Adipose tissue (tissue), 3 donors: Measurements from ENCODE around the gene DIABLO. TPM values are rescaled to one million over a fixed set of nuclear protein-coding genes. Genes with fewer than 3 reads are reported as not detected.
"Not testable (repeated sequence)": the region's sequence is repeated elsewhere in the genome, so short reads cannot be mapped to it uniquely, and the experiment has no call there.

ENCODE experiments used
- H3K27ac ChIP-seq: one replicate; pipeline ENCODE4 v1.5.1; 2013; ENCODE audit warnings: low read depth, low read length
- WGBS, 3 donors: extraction: QIAGEN DNeasy Blood & Tissue Kit; methylation state at CpG; one replicate each; pipeline ENCODE4 v1.1.7; 2013; 5-methylcytosine and 5-hydroxymethylcytosine counted together
- polyA plus RNA-seq, 3 donors: library from polyadenylated mRNA; stranded (reverse); fragments of 200-250 nt; gene quantifications; one replicate each; pipeline ENCODE4 v1.2.3, GENCODE V29; 2013
- donor health status: healthy with polysubstance abuse.
- donor health status: Bipolar disorder and iron deficiency.
- donor health status: healthy.

DIABLO gene
- polyA plus RNA-seq, 3 donors = 29.9 to 35.0 (median 32.5) TPM

DNA sequence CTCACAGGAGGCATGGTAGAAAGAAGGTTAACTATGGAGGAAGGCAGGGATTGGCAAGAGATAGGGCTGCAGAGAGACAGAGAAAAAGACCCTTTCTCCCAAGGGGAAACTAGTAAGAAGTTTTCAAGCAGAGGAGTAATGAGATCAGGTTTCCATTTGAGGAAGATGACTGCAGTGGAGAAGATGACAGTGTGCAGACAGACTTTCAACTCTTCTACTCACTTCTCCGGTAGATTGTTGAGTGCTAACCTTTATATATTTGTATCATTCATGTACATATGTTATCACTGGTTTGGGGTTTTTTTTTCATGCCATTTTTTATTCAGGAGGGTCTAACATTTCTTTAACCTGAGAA, 28.3 kb downstream of the DIABLO start:
- no peak overlapping the region for H3K27ac ChIP-seq
- WGBS, 3 donors = 44 to 72% (median 57%) methylated on average over 1 of the region's 1 CpG

GRCh38 chr12:122195405-122195804, 30.4 kb downstream of the DIABLO start:
- no peak overlapping the region for H3K27ac ChIP-seq
- 88 to 93% (median 90%) methylated on average over 4 of the region's 4 CpGs for WGBS, 3 donors

DNA sequence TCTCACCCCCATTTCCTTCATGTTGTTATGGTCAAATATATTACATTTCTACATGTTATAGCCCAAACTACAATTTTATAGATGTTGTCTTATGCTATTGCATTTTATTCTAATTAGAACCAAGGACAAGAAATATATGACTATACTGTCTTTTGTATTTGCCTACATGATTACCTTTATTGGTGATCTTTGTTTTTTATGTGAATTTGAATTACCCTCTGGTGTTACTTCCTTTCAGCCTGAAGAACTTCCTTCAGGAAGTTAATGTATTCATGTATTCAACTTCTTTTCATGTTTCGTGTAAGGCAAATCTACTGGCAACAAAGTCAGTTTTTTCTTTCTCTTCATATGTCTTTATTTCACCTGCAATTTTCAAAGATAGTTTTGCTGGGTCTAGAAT, 31.0 kb downstream of the DIABLO start:
- H3K27ac ChIP-seq = no peak overlapping the region
- WGBS, 3 donors = 74 to 82% (median 76%) methylated on average over 1 of the region's 1 CpG

DNA sequence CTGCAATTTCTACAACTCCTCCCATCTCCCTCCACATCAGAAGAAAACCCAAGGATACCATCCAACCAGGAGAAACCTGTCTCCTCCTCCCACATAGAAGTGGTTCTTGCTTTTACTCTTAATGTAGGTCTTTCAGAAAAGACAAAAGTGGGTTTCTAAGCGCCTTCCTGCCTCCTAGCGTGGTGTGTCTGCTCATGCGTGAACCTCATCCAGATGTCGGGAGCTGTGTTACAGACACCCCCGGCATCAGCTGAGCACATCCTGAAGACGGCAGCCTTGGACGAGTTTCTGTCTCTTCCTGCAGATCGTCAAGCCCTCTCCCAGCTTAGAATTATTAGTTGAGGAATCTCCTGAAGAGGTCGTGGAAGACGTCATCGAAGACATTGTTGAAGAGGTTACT, 33.4 kb downstream of the DIABLO start:
- H3K27ac ChIP-seq = no peak overlapping the region
- WGBS, 3 donors = 81 to 83% (median 81%) methylated on average over 11 of the region's 11 CpGs

- 61 to 70% (median 69%) methylated on average over 18 of the region's 18 CpGs for WGBS, 3 donors
- H3K27ac ChIP-seq = no peak overlapping the region
These were observed 34.8 kb downstream of the DIABLO start for GRCh38 chr12:122190842-122191668.

- 83 to 86% (median 86%) methylated on average over 34 of the region's 34 CpGs for WGBS, 3 donors
- no peak overlapping the region for H3K27ac ChIP-seq
These were observed 36.0 kb downstream of the DIABLO start for GRCh38 chr12:122189626-122190475.

DNA sequence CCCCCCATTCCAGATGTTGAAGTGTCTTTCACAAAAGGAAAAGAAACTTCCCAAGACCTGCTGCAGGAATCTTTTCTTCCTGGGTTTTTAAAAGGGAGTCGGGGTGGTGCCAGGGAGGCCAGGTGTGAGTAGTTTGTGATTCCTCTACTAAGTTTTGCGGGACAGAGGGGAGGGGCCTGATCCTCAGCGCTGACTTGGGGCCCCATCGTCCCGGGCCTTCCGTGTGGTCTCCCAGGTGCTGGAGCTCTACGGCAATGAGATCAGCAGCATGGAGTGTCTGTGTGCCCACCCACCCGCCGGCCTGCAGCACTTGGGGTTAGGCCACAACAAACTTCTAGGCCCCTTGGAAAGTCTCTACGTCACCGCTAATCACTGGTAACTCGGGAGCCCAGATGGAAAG, 38.4 kb downstream of the DIABLO start:
- no peak overlapping the region for H3K27ac ChIP-seq
- WGBS, 3 donors = 70 to 80% (median 75%) methylated on average over 12 of the region's 12 CpGs

DNA sequence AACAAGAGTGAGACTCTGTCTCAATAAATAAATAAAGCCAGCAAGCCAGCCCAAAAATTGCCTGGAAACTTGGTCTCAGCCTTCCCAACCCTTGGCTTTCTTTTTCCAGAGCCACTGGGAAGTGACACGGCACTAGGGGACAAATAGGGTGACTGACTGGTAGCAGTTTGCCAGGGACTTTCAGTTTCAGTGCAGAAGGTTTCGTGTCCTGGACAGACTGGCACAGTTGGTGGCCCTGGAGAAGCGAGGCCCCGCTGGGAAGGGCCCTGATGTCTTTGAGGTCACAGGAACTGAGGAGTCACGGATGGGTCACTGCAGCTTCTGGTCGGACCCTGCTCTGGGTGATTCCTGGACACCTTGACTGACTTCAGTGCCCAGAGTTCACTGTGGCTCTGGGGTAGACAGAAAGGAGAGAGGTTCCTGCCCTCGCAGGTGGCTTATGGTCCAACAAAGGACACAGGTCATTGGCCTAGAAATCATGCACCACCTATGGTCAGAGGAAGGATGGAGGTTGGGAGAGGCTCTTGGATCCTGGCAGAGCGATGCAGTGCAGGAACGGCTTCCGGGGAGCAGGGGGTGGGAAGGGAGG, 40.3 kb downstream of the DIABLO start:
- WGBS, 3 donors = 87 to 90% (median 90%) methylated on average over 10 of the region's 10 CpGs
- H3K27ac ChIP-seq = no peak overlapping the region

DNA sequence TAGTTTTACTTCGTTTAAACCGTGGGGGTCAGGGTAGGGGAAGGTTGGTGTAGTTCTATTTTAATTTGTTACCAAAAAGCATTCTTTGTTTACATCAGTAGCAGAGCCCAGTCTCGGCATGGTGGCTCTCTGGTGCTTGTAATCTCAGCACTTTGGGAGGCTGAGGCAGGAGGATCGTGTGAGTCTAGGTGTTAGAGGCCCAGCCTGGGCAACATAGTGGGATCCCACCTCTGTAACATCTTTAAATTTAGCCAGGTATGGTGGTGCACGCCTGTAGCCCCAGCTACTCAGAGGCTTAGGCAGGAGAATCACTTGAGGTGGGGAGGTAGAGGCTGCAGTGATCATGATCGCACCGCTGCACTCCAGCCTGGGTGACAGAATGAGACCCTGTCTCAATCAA, 40.8 kb downstream of the DIABLO start:
- H3K27ac ChIP-seq = no peak overlapping the region
- WGBS, 3 donors = 91 to 94% (median 93%) methylated on average over 7 of the region's 7 CpGs

- WGBS, 3 donors = 56 to 86% (median 57%) methylated on average over 18 of the region's 18 CpGs
- no peak overlapping the region for H3K27ac ChIP-seq
These were observed 41.3 kb downstream of the DIABLO start for GRCh38 chr12:122184517-122184916.

DNA sequence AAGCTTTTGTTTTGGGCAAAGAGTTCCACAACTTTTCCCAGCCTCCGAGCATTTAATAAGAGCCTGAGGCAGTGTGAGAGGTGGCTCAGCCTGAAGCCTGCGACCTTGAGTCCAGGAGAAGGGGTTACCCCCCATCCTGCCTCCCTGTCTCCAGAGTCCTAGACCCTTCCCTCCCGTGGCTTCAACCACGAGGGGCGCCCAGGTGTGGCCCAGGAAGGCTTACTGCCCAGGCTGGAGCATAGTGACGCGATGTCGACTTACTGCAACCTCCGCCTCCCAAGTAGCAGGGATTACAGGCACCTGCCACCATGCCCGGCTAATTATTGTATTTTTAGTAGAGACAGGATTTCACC, 42.3 kb downstream of the DIABLO start:
- no peak overlapping the region for H3K27ac ChIP-seq
- WGBS, 3 donors = 79 to 83% (median 79%) methylated on average over 10 of the region's 10 CpGs

DNA sequence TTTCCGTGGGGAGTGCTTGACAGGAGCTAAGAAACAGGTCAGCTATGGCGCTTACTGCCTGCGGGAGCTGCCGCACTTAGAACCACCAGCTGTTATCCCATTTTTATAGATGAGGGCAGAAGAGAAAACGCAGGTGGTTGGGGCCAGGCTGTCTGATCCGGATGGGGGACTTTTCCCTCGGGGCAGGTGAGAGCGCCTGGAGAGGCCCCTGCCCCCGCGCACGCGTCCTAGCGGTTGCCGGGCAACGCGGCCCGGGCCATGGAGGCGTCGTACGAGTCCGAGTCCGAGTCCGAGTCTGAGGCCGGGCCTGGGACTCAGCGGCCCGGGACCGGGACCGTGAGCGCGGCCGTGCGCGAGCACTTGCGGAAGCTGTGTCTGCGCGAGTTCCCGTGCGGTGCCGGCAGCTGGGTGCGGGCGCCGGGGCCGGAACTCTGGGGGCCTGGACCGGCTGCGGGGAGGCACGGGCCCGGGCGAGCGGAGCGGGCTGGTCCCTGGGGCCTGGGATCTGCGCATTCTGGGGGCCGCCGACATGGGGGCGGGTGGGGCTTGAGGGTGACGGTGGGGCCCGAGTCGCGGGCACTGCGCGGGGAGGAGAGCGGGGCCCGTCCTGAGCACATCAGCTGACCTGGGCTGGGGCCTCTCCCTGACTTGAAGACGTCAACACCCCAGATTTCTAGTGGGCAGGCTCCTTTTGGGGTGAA, 42.8 kb downstream of the DIABLO start, which contains the start of gene LRRC43:
LRRC43 (plus strand) TSS at position 237 of the 701 bp plus-strand sequence; CDS start at position 259, 22 bp downstream.
- H3K27ac ChIP-seq = no peak within 1 kb of the TSS
- WGBS, 3 donors = 2 to 3% (median 3%) methylated on average over 56 to 63 of the region's 63 CpGs

DNA sequence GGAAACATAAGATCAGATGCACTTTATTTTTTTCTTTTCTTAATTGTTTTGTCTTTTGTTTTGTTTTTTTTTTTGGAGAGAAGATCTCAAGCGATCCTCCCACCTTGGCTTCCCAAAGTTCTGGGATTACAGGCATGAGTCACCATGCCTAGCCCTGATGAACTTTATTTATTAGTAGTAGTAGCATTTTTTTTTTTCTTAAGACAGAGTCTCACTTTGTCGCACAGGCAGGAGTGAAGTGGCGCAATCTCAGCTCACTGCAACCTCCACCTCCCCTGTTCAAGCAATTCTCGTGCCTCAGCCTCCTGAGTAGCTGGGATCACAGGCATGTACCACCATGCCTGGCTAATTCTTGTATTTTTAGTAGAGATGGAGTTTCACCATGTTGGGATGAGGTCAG, 49.4 kb downstream of the DIABLO start:
- WGBS, 3 donors = 81 to 87% (median 84%) methylated on average over 4 of the region's 4 CpGs
- not testable (repeated sequence) for H3K27ac ChIP-seq

DNA sequence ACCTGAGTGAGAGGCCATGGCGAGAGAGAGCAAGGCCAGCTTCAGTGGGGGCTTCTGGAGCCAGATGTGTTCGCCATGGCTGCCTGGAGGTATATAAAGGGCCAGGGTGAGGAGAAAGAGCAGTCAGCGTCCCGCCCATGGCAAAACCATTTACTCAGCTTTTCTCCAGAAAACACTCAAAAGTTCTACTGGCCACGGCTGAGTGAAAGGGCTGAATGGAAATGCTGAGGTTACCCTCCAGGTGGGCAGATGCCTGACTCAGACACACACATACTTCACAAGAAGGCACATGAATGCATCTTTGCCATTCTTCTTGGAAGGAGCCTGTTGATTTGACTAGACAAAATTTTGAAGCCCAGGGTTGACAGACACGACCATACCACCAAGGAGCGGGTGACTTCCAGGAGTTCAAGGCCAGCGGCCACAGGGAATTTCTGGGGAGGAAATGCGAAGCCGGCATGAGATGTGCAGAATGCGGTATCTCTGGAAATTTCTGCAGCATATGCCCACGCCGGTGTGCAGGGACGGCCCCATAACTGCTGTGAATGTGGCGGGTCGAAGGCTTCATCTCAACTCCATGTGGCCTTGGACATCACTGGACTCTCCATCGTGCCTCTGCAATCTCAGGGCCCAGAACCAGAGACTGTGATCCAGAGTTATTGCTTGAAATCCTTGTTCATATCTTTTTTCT, 51.6 kb downstream of the DIABLO start, which contains the start of gene IL31:
IL31 (minus strand) TSS at position 67 of the 691 bp plus-strand sequence; CDS start at position 18, 49 bp downstream.
- 86 to 91% (median 88%) methylated on average over 17 of the region's 17 CpGs for WGBS, 3 donors
- H3K27ac ChIP-seq = no peak within 1 kb of the TSS

DNA sequence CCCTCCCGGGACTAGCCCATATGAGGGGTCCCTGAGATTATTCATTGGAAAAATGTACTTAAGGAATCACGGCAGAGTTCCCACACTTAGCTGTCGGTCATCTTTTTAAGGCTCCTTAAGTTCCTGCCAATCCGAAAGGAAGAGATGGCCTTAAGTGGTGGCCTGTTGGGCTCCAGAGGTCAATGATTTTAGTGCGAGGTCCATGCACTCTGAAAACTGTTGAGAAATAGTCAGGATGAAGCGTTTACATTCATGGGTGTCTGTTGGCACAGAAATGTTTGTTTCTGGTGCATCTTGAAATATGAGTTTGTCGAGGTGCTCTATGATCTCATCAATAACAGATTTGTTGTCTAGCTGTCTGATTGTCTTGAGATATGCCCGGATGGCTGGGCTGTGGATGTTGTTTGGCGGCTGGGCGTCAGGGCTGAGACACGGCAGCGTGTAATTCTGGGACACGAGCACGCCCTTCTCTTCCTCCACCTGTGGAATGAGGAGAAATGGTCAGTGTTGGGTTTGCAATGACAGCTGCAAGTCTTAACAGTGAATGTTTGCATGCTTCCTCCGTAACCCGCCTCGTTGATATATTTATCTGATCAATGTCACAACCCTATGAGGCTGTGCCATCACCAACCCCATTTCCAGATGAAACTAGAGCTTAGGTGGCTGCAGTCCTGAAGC, 53.5 kb downstream of the DIABLO start:
- H3K27ac ChIP-seq = no peak overlapping the region
- WGBS, 3 donors = 59 to 71% (median 64%) methylated on average over 17 of the region's 17 CpGs

DNA sequence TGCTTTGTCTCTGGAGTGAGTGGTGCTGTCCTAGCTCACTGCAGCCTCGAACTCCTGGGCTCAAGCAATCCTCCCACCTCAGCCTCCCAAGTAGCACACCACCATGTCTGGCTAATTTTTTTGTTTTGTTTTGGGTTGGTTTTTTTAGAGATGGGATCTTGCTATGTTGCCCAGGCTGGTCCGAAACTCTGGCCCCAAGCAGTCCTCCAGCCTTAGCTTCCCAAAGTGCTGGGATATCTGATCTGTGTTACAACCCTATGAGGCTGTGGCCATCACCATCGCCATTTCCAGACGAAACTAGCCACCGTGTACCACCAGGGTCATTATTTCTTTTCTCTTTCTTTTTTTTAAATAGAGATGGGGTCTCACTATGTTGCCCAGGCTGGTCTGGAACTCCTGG, 54.5 kb downstream of the DIABLO start:
- no peak overlapping the region for H3K27ac ChIP-seq
- WGBS, 3 donors = 87 to 90% (median 90%) methylated on average over 5 of the region's 5 CpGs

DNA sequence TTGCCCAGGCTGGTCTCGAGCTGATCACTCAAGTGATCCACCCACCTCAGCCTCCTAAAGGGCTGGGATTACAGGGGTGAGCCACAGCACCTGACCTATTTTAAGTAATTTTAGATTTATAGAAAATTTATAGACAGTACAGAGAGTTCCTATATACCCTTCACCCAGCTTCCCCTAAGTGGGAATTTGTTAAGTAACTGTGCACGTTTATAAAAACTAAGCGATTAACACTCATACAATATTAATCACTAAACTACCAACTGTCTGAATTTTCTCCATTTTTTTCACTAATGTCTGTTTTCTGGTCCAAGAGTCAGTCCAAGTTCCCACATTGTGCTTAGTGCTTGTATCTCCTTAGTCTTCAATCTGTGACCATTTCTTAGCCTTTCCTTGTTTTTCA, 57.4 kb downstream of the DIABLO start:
- H3K27ac ChIP-seq = no peak overlapping the region
- 85 to 89% (median 88%) methylated on average over 3 of the region's 3 CpGs for WGBS, 3 donors
